MM.1S (cell line): ENCODE measurements around the gene TOMM7.
A peak's percentile ranks its signal among the peaks of the same experiment; 100 is the strongest.

Experiments
- DNase-seq: peaks from one replicate; pipeline ENCODE4 v3.0.0-alpha.2; 2015
- H2AFZ ChIP-seq: fragments of 300-600 bp; sonication (generic); 2 replicates; pipeline ENCODE4 v1.6.0; 2016; ENCODE audit warnings: antibody characterized with exemption, low read length
- H3F3A ChIP-seq: fragments of 300-600 bp; sonication (generic); 2 replicates; pipeline ENCODE4 v1.6.1; 2016; ENCODE audit warnings: mild to moderate bottlenecking, antibody characterized with exemption, low read length, moderate library complexity, mixed read lengths; ENCODE audit not compliant: insufficient read depth
- H3K27ac ChIP-seq: fragments of 300-600 bp; sonication (generic); 2 replicates; pipeline ENCODE4 v1.5.1; 2016; ENCODE audit warnings: mild to moderate bottlenecking, low read length
- H3K27me3 ChIP-seq: fragments of 300-600 bp; sonication (generic); replicated peaks from 2 replicates; pipeline ENCODE4 v1.6.0; 2016; ENCODE audit warnings: low read length; ENCODE audit not compliant: insufficient read depth
- H3K36me3 ChIP-seq: fragments of 300-600 bp; sonication (generic); replicated peaks from 2 replicates; pipeline ENCODE4 v1.6.1; 2016; ENCODE audit warnings: mild to moderate bottlenecking, low read length, mixed read lengths; ENCODE audit not compliant: insufficient read depth
- H3K4me1 ChIP-seq: fragments of 300-600 bp; sonication (generic); 2 replicates; pipeline ENCODE4 v1.6.1; 2016; ENCODE audit warnings: low read length, mixed read lengths
- H3K4me2 ChIP-seq: fragments of 300-600 bp; sonication (generic); 2 replicates; pipeline ENCODE4 v1.6.0; 2016; ENCODE audit warnings: low read depth, low read length
- H3K4me3 ChIP-seq: fragments of 300-600 bp; sonication (generic); 2 replicates; pipeline ENCODE4 v1.5.1; 2016; ENCODE audit warnings: low read length, mixed read lengths
- H3K79me2 ChIP-seq: fragments of 300-600 bp; sonication (generic); 2 replicates; pipeline ENCODE4 v1.6.1; 2016; ENCODE audit warnings: mixed run types, low read length, mixed read lengths
- H3K9ac ChIP-seq: fragments of 300-600 bp; sonication (generic); 2 replicates; pipeline ENCODE4 v1.6.1; 2016; ENCODE audit warnings: low read length, mixed read lengths
- H3K9me2 ChIP-seq: fragments of 300-600 bp; sonication (generic); replicated peaks from 2 replicates; pipeline ENCODE4 v1.6.1; 2016; ENCODE audit warnings: mild to moderate bottlenecking, low read length, mixed read lengths; ENCODE audit not compliant: insufficient read depth
- H3K9me3 ChIP-seq: fragments of 300-600 bp; sonication (generic); replicated peaks from 2 replicates; pipeline ENCODE4 v1.6.1; 2016; ENCODE audit warnings: mild to moderate bottlenecking, low read length, mixed read lengths; ENCODE audit not compliant: insufficient read depth
- H4K20me1 ChIP-seq: fragments of 300-600 bp; sonication (generic); 2 replicates; pipeline ENCODE4 v1.6.1; 2016; ENCODE audit warnings: mild to moderate bottlenecking, low read length, moderate library complexity, mixed read lengths; ENCODE audit not compliant: insufficient read depth
- CTCF ChIP-seq: fragments of 300-600 bp; sonication (generic); IDR thresholded peaks from 2 replicates; pipeline ENCODE4 v1.5.1; 2016; ENCODE audit warnings: antibody characterized with exemption, low read length, mixed read lengths
- EZH2 ChIP-seq: fragments of 300-600 bp; sonication (generic); optimal IDR thresholded peaks from 2 replicates; pipeline ENCODE3; 2017; ENCODE audit warnings: low read depth, mild to moderate bottlenecking, antibody characterized with exemption, low read length, mixed read lengths

Gene TOMM7

DNA sequence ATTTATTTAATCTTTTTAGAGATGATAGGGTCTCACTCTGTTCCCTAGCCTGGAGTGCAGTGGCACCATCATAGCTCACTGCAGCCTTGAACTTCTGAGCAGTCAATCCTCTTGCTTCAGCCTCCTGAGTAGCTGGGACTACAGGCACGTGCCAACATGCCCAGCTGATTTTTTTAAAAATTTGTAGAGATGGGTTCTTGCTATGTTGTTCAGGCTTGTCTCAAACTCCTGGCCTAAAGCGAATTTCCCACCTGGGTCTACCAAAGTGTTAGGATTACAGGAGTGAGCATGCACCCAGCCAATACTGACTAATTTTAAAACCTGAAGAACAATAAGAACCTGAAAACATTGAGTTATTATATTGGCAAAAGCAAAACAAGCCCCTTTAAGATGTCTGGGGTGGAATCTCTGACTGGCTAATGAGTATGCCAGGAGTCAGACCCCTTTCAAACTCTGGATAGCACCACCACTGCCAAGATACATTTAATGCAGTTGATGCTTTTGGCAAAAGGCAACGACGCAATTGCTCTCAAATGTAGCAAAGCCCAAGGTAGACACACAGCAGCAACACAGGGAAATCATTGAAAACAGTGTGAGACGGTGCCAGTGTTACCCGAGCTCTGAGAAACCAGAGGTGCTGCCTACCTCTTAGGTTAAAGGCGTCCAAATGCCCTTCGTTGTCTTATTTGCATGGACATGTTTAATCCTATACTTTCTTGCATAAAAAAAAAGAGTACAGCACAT lies 40.7 kb upstream of the TOMM7 start:
- no peaks in the 10 kb centered on the region; the same call in 1 of the 2 replicates for H3K36me3 ChIP-seq
- no peaks in the 10 kb centered on the region for H3K9me3 ChIP-seq
- H3K79me2 ChIP-seq, result no peaks in the 10 kb centered on the region
- no peak overlapping the region for H3K9ac ChIP-seq
- no peak overlapping the region for H3K4me2 ChIP-seq
- TF ChIP-seq CTCF (no peak), EZH2 (no peak)
- H3F3A ChIP-seq, result peaks cover 26% of the 10 kb centered on the region
- no peaks in the 10 kb centered on the region for H3K27me3 ChIP-seq
- no peak overlapping the region for H3K27ac ChIP-seq
- H2AFZ ChIP-seq, result no peak overlapping the region
- no peak for DNase-seq
- no peaks in the 10 kb centered on the region for H4K20me1 ChIP-seq
- H3K4me1 ChIP-seq, result no peaks in the 10 kb centered on the region
- H3K4me3 ChIP-seq, result no peak overlapping the region
- no peaks in the 10 kb centered on the region for H3K9me2 ChIP-seq

DNA sequence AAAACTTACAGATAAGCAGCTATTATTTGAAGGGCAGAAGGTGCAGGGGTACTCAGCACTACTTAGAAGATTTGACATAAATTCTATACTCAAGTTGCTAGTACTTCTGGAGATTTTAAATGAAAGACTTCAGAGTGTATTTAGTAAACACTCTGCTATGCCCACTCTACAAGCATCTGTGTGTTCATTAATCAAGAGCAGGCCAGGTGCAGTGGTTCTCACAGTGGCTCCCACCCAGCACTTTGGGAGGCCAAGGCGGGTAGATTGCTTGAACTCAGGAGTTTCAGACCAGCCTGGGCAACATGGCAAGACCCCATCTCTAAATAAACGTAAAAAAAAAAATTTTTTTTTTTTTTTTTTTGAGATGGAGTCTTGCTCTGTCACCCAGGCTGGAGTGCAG lies 38.9 kb upstream of the TOMM7 start:
- Histone ChIP-seq H3K9me2 (no peaks in the 10 kb centered on the region), H3K27me3 (no peaks in the 10 kb centered on the region), H3F3A (peaks cover 33% of the 10 kb centered on the region), H3K9me3 (no peaks in the 10 kb centered on the region), H4K20me1 (no peaks in the 10 kb centered on the region), H3K27ac (no peak overlapping the region), H2AFZ (no peak overlapping the region), H3K4me3 (no peak overlapping the region), H3K9ac (no peak overlapping the region), H3K36me3 (no peaks in the 10 kb centered on the region; the same call in 1 of the 2 replicates), H3K4me2 (no peak overlapping the region), H3K4me1 (no peaks in the 10 kb centered on the region), H3K79me2 (no peaks in the 10 kb centered on the region)
- no peak for DNase-seq
- no peak for TF ChIP-seq EZH2
- no peak for TF ChIP-seq CTCF

GRCh38 chr7:22860784-22861482 lies 38.3 kb upstream of the TOMM7 start:
- Histone ChIP-seq H3F3A (peaks cover 40% of the 10 kb centered on the region), H3K9ac (no peak overlapping the region), H3K4me1 (no peaks in the 10 kb centered on the region), H3K9me2 (no peaks in the 10 kb centered on the region), H3K9me3 (no peaks in the 10 kb centered on the region), H3K4me3 (no peak overlapping the region), H3K27me3 (no peaks in the 10 kb centered on the region), H3K27ac (no peak overlapping the region), H4K20me1 (no peaks in the 10 kb centered on the region), H2AFZ (no peak overlapping the region), H3K36me3 (no peaks in the 10 kb centered on the region; the same call in 1 of the 2 replicates), H3K4me2 (no peak overlapping the region), H3K79me2 (0 out of 2 replicates have a peak, but pooled peaks cover under 1% of the 10 kb centered on the region)
- no peak for DNase-seq
- TF ChIP-seq EZH2 (no peak), CTCF (peak; percentile 66)
